ENCODE data around the gene LRRC3C. TPM values are rescaled to one million over a fixed set of nuclear protein-coding genes. Genes with fewer than 3 reads are reported as not detected.
A peak's percentile ranks its signal among the peaks of the same experiment; 100 is the strongest.

Gene LRRC3C
- total RNA-seq, 2 donors from 2014 or later = not detected

DNA sequence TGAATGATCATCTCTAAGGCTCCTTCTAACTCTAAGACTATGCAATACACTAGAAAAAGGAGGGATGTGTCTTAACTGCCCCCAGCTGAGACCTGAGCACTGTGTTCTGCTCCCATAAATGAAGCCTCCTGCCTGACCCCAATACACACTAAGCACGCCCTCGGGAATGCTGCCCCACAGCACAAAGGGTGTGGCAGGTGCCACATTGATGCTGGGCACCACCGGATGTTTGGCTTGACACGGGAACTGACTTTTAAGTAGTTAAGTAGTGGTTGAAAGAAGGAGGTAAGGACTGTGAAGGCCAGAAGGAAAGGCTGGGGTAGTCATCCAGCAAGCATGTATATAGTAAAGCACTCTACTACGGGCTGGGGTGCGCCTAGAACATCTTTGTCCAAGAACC is 39.2 kb downstream of the LRRC3C start:
- H3K4me1 ChIP-seq = no peaks in the 10 kb centered on the region
- H3K9me3 ChIP-seq = no peaks in the 10 kb centered on the region
- H3K36me3 ChIP-seq = no peaks in the 10 kb centered on the region
- H3K27ac ChIP-seq = no peak overlapping the region
- no peak for DNase-seq (ENCODE audit: low spot score)
- H3K27me3 ChIP-seq = no peaks in the 10 kb centered on the region
- TF ChIP-seq CTCF (IDR thresholded peaks at IDR 0.05) = no peak
- no peak overlapping the region for H3K4me3 ChIP-seq

GRCh38 chr17:39968761-39969160 is 41.2 kb downstream of the LRRC3C start:
- H3K4me3 ChIP-seq = no peak overlapping the region
- no peaks in the 10 kb centered on the region for H3K27me3 ChIP-seq
- no peaks in the 10 kb centered on the region for H3K36me3 ChIP-seq
- no peak for DNase-seq (ENCODE audit: low spot score)
- H3K27ac ChIP-seq = no peak overlapping the region
- no peak for TF ChIP-seq CTCF (IDR thresholded peaks at IDR 0.05)
- no peaks in the 10 kb centered on the region for H3K4me1 ChIP-seq
- H3K9me3 ChIP-seq = no peaks in the 10 kb centered on the region

GRCh38 chr17:39969375-39969774 is 41.8 kb downstream of the LRRC3C start:
- H3K4me1 ChIP-seq = no peaks in the 10 kb centered on the region
- TF ChIP-seq CTCF (IDR thresholded peaks at IDR 0.05) = no peak
- no peaks in the 10 kb centered on the region for H3K27me3 ChIP-seq
- DNase-seq (ENCODE audit: low spot score) = no peak
- H3K4me3 ChIP-seq = no peak overlapping the region
- no peak overlapping the region for H3K27ac ChIP-seq
- H3K9me3 ChIP-seq = no peaks in the 10 kb centered on the region
- no peaks in the 10 kb centered on the region for H3K36me3 ChIP-seq

GRCh38 chr17:39970157-39970692 is 42.7 kb downstream of the LRRC3C start:
- Histone ChIP-seq H3K4me3 (no peak overlapping the region), H3K9me3 (no peaks in the 10 kb centered on the region), H3K27me3 (no peaks in the 10 kb centered on the region), H3K27ac (no peak overlapping the region), H3K4me1 (no peaks in the 10 kb centered on the region), H3K36me3 (no peaks in the 10 kb centered on the region)
- DNase-seq (ENCODE audit: low spot score) = no peak
- no peak for TF ChIP-seq CTCF (IDR thresholded peaks at IDR 0.05)

GRCh38 chr17:39971076-39971603 is 43.6 kb downstream of the LRRC3C start:
- no peaks in the 10 kb centered on the region for H3K4me1 ChIP-seq
- no peak for DNase-seq (ENCODE audit: low spot score)
- H3K4me3 ChIP-seq = no peak overlapping the region
- no peaks in the 10 kb centered on the region for H3K9me3 ChIP-seq
- TF ChIP-seq CTCF (IDR thresholded peaks at IDR 0.05) = no peak
- H3K27ac ChIP-seq = no peak overlapping the region
- H3K36me3 ChIP-seq = no peaks in the 10 kb centered on the region
- H3K27me3 ChIP-seq = no peaks in the 10 kb centered on the region

DNA sequence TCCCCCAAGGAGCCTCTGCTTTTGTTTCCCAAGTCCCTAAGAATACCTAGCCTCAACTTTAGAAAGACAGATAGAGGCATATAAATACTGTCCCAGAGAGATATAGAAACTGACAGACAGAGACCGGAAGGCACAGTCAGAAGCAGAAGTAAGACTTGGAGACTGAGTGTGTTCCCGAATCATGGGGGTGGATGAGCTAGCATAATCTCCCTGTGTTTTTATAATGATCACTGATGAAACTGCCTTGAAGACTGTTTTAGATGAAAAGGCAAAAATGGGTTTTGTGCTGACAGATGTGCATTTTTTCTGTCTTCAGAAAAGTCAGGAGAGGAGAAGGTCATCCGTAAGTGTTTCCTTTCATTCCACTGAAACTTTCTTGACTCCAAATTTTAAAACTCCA is 44.7 kb downstream of the LRRC3C start:
- Histone ChIP-seq H3K4me1 (no peaks in the 10 kb centered on the region), H3K36me3 (no peaks in the 10 kb centered on the region), H3K4me3 (no peak overlapping the region), H3K9me3 (no peaks in the 10 kb centered on the region), H3K27ac (peak overlapping the region in 1 of 2 donors; percentile 16), H3K27me3 (no peaks in the 10 kb centered on the region)
- DNase-seq (ENCODE audit: low spot score) = no peak
- TF ChIP-seq CTCF (IDR thresholded peaks at IDR 0.05) = no peak

Data from right atrium auricular region (tissue), 2 donors.